HAP-1 (cell line): ENCODE data around the gene IFNL1.
A peak's percentile ranks its signal among the peaks of the same experiment; 100 is the strongest.

Experiments used
- DNase-seq, 2 experiments: peaks; one replicate each; pipeline ENCODE4 v3.0.0-alpha.2; 2016 to 2020; ENCODE audit warnings: low spot score in 2 of 2
- H3K27me3 ChIP-seq: fragments of 250-450 bp; sonication (Bioruptor Pico); 2 replicates; pipeline ENCODE4 v1.5.1; 2020; ENCODE audit warnings: low read depth, mild to moderate bottlenecking, moderate library complexity
- H3K36me3 ChIP-seq: fragments of 250-450 bp; sonication (Bioruptor Pico); replicated peaks from 2 replicates; pipeline ENCODE4 v1.5.1; 2020; ENCODE audit warnings: mild to moderate bottlenecking
- H3K4me1 ChIP-seq: fragments of 250-450 bp; sonication (Bioruptor Pico); 2 replicates; pipeline ENCODE4 v1.5.1; 2020; ENCODE audit warnings: mild to moderate bottlenecking
- H3K4me3 ChIP-seq: fragments of 250-450 bp; sonication (Bioruptor Pico); 2 replicates; pipeline ENCODE4 v1.5.1; 2020; ENCODE audit warnings: mild to moderate bottlenecking, moderate library complexity
- H3K9me3 ChIP-seq: fragments of 250-450 bp; sonication (Bioruptor Pico); 2 replicates; pipeline ENCODE4 v1.5.1; 2020; ENCODE audit warnings: mild to moderate bottlenecking, moderate library complexity
- in situ Hi-C: fragments of 300-500 bp; cut with MboI; formaldehyde crosslinking; loops from 3 replicates; pipeline ENCODE4 v1.14.3; 2020; ENCODE audit warnings: low sequenced_read_pairs, inconsistent platforms, mixed read lengths

The IFNL1 gene

DNA sequence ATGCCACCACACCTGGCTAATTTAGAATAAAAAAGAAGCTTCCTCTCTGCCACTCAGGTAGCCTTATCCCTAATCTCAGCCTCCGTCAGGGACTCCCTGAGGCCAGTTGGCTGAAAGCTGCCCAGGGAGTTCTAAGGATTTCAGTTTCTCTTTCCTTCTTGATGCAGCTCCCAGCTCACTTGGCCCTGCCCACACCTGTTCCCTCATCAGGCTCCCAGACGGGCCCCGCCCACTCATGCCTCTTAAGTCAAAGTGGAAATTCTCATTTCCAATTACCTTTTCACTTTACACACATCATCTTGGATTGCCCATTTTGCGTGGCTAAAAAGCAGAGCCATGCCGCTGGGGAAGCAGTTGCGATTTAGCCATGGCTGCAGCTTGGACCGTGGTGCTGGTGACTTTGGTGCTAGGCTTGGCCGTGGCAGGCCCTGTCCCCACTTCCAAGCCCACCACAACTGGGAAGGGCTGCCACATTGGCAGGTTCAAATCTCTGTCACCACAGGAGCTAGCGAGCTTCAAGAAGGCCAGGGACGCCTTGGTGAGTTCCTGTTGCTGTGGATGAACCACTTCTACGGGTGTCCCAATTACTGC is at the start of gene IFNL1:
IFNL1 (plus strand) TSS at position 353 of the 591 bp plus-strand sequence; CDS start at position 368, 15 bp downstream.
- no peaks in the 10 kb centered on the region for H3K9me3 ChIP-seq
- no peak within 1 kb of the TSS for H3K4me3 ChIP-seq
- in situ Hi-C loops, result no loop called here
- DNase-seq, result no peak
- no peaks in the 10 kb centered on the region for H3K4me1 ChIP-seq
- no peaks in the 10 kb centered on the region for H3K36me3 ChIP-seq
- peaks cover 3% of the 10 kb centered on the region; the same call in 1 of the 2 replicates for H3K27me3 ChIP-seq

DNA sequence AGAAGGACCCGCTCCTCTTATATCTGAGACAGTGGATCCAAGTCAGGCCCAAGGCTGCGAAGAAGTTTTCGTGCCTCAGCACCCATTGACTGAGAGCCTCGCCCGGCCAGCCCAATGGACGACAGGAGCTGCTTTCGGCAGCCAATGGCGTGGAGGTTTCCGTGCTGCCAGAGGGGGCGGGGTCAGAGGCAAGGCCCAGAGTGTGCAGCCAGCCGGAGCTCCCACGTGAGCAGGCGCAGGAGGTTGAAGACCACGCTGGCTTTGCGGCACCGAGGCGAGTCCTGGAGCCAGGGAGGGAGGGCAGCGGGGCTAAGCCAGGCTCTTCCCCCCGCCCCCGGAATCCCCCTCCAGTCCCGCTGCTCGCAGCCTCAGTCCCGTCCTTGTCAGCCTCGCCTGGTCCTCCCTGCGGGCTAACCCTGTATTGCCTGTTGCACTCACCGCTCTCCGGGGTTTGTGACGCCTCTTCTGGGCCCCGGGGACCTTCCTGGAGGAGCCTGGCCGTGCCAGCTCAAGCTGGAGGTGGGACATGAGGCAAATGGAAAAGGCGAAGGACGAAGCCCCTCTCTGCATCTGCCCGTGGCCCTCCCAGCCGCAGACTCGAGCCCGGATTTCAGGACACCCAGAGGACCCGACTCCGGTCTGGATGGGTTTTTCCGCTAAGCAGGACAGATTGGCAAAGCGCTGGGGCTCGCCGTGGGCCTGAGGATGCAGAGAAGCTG is 49.1 kb upstream of the IFNL1 start:
- Histone ChIP-seq H3K9me3 (no peaks in the 10 kb centered on the region), H3K4me3 (no peak overlapping the region), H3K36me3 (no peaks in the 10 kb centered on the region), H3K27me3 (no peaks in the 10 kb centered on the region), H3K4me1 (no peaks in the 10 kb centered on the region)
- in situ Hi-C loops, result no loop called here
- DNase-seq, result peak in 1 of 2 experiments; percentile 42

DNA sequence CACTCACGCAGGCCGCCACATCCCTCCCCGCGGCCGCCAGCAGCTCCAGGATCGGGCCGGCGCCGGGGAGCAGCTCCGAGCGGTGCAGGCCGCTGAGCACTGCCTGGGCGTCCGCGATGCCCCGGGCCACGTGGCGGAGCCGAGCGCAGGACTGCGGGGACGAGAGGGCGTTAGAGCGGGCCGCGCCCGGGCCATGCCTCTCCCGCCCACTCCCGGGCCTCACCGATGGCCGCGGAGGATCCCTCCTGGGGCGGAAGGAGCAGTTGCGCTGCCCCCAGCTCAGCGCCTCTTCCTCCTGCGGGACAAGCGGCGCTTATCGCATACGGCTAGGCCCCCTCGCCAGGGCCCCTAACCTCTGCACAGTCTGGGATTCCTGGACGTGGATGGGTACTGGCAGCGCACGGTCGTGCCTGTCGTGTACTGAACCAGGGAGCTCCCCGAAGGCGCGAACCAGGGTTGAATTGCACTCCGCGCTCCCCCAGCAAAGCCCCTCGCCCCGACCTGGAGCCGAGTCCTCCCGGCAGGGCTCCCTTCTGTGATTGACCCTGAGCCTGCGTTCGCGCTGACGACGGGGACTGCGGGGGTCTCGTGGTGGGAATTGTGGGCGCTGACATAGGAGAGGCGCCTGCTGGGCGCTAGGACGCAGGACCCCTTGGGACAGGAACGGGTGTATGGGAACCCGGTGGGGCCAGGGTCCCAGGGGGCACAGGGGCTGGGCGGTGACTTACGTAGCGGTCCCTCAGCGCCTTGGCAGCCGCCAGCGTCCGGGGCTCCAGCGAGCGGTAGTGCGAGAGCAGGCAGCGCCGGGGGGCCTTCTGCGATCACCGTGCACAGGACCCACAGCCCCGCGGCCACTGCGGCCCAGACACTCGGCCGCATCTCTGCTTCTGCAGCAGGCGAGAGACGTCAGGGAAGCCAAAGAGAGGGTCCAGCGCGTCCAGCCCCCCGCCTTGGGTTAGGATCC is 48.2 kb upstream of the IFNL1 start:
- DNase-seq, result no peak
- H3K9me3 ChIP-seq, result no peaks in the 10 kb centered on the region
- no peak overlapping the region for H3K4me3 ChIP-seq
- no peaks in the 10 kb centered on the region for H3K36me3 ChIP-seq
- no peaks in the 10 kb centered on the region for H3K4me1 ChIP-seq
- in situ Hi-C loops, result no loop called here
- no peaks in the 10 kb centered on the region for H3K27me3 ChIP-seq

DNA sequence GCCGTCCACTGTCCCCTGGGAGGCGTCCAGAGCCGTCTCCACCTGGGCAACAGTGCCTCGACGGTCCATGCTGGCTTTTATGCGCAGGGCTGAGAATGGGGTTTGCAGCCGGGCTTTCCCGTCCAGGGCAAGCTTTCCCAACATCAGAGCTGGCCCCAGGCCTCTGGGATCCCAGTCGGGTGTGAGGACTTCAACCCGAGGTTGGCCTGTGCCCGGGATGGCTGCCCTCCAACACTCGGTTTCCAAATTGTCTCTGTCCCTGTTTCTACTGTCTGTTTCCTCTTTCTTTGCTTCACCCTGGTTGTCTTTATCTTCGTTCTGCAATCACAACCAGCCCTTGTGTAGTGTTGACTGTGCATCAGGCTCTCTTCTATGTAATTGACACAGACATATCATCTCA is 47.4 kb upstream of the IFNL1 start, which contains the start of gene IFNL4:
IFNL4 (minus strand) TSS at position 51 of the 400 bp plus-strand sequence.
- no peaks in the 10 kb centered on the region for H3K36me3 ChIP-seq
- no peaks in the 10 kb centered on the region for H3K4me1 ChIP-seq
- H3K9me3 ChIP-seq, result no peaks in the 10 kb centered on the region
- no peak for DNase-seq
- in situ Hi-C loops, result no loop called here
- H3K27me3 ChIP-seq, result no peaks in the 10 kb centered on the region
- no peak within 1 kb of the TSS for H3K4me3 ChIP-seq

DNA sequence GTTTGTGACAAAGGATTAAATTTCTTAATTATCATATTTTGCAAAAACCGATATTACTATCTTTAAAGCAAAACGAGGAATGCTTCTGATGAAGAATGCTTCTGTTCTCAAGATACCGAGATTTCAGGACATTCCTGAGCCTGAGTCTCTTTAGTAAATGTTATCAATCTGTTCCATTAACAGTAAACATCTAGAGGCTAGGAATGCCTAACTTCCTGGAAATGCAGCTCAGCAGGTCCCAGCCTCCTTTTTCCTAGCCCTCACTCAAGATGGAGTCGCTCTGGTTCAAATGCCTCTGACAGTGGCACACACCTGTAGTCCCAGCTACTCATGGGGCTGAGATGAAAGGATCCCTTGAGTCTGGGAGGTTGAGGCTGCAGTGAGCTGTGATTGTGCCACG is 45.1 kb upstream of the IFNL1 start:
- in situ Hi-C loops, result no loop called here
- no peaks in the 10 kb centered on the region for H3K9me3 ChIP-seq
- no peaks in the 10 kb centered on the region for H3K27me3 ChIP-seq
- H3K4me3 ChIP-seq, result no peak overlapping the region
- H3K4me1 ChIP-seq, result no peaks in the 10 kb centered on the region
- DNase-seq, result no peak
- no peaks in the 10 kb centered on the region for H3K36me3 ChIP-seq

DNA sequence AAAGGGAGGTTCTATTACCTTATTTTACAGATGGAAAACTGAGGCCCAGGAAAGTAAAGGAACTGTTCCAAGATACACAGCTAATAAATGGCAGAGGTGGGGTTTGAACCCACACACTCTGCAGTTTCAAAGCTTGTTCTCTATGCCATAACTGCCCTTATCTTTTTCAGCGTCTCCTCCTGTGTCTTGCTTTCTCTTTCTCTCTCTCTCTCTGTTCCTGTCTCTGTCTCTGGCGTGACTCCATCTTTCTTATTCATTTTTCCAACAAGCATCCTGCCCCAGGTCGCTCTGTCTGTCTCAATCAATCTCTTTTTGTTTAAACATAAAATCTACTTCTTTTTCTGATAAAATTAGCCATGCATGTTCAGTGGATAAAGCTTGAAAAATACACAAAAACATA is 44.4 kb upstream of the IFNL1 start:
- no peaks in the 10 kb centered on the region for H3K9me3 ChIP-seq
- DNase-seq, result no peak
- in situ Hi-C loops, result no loop called here
- no peaks in the 10 kb centered on the region for H3K27me3 ChIP-seq
- H3K4me1 ChIP-seq, result no peaks in the 10 kb centered on the region
- H3K4me3 ChIP-seq, result no peak overlapping the region
- H3K36me3 ChIP-seq, result no peaks in the 10 kb centered on the region

DNA sequence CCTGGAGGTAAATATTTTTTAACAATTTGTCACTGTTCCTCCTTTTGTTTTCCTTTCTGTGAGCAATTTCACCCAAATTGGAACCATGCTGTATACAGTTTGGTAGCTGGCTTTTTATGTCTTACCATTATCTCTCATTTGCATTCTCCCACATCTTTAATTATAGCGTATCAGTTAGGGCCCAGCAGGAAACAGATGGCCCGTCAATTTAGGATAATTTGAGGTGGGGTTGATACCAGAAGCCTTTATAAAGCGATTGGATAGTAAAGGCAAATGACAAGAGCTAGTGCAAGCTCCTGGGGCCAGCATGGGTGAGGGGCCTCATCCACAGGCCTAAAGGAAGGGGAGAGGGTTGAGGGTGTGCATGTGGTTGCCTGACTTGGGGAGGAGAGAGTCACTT is 43.7 kb upstream of the IFNL1 start:
- no peaks in the 10 kb centered on the region for H3K36me3 ChIP-seq
- no peaks in the 10 kb centered on the region for H3K9me3 ChIP-seq
- no peak overlapping the region for H3K4me3 ChIP-seq
- in situ Hi-C loops, result no loop called here
- H3K4me1 ChIP-seq, result no peaks in the 10 kb centered on the region
- no peak for DNase-seq
- H3K27me3 ChIP-seq, result no peaks in the 10 kb centered on the region

DNA sequence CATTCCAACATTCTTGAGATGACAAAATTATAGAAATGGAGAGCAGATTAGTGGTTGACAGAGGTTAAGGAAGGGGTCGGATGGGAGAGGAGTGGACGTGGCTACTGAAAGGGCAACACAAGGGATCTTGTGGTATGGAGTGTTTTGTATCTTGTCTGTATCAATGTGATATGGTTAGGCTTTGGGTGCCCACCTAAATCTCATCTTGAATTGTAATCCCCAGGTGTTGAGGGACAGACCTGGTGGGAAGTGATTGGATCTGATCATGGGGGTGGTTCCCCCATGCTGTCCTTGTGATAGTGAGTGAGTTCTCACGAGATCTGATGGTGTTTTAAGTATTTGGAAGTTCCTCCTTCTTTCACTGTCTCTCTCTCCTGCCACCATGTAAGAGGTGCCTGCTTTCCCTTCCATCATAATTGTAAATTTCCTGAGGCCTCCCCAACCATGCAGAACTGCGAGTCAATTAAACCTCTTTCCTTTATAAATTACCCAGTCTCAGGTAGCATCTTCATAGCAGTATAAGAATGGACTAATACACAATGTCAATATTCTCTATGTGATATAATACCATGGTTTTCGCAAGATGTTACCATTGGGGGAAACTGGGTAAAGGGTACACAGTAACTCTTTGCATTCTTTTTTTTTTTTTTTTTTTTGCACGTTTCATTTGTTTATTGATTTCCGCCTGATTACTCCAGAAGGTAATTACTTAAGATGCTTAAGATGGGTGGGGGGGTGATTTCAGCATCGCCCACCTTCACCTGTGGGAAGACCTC is 42.6 kb upstream of the IFNL1 start:
- no peak for DNase-seq
- H3K4me3 ChIP-seq, result no peak overlapping the region
- in situ Hi-C loops, result no loop called here
- H3K27me3 ChIP-seq, result no peaks in the 10 kb centered on the region
- no peaks in the 10 kb centered on the region for H3K4me1 ChIP-seq
- no peaks in the 10 kb centered on the region for H3K36me3 ChIP-seq
- H3K9me3 ChIP-seq, result no peaks in the 10 kb centered on the region

DNA sequence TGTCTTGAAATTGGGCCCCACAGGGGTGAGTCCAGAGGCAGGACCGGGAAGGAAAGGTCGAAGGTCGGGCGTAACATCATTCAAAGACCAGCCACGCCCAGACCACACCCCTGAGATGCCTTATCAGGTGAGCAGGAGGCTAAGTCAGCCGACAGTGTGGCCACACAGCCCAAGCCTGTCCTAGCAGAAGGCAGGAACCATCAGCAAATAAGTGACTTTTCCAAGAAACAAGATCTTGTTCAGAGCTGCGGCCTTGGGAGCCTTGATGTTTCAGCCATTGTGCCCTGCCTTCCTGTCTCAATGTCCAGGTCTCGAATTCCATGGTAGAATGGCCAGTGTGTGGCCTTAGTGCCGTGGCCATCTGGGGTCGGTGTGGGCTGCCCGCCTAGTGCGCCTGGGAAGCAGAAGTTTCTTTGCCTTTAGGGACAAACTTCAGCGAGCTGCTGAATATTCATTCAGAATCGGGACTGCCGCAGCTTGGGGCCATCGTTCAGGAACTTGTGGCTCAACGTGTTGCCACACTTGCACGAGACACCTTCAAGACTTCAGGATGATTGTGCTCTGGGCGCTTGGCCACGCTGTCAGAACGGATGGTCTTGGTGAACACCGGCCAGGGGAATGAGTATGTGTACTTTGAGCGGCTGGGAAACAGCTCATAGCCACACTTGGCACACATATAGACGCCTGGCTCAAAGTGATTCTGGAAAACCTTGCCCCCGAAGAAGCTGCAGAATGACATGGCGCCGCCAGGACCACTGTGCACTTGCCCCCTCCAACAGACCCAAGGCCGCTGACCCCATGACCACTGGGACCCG is 41.5 kb upstream of the IFNL1 start:
- in situ Hi-C loops, result no loop called here
- no peaks in the 10 kb centered on the region for H3K27me3 ChIP-seq
- no peak for DNase-seq
- no peaks in the 10 kb centered on the region for H3K9me3 ChIP-seq
- H3K4me3 ChIP-seq, result no peak overlapping the region
- H3K4me1 ChIP-seq, result no peaks in the 10 kb centered on the region
- no peaks in the 10 kb centered on the region for H3K36me3 ChIP-seq

DNA sequence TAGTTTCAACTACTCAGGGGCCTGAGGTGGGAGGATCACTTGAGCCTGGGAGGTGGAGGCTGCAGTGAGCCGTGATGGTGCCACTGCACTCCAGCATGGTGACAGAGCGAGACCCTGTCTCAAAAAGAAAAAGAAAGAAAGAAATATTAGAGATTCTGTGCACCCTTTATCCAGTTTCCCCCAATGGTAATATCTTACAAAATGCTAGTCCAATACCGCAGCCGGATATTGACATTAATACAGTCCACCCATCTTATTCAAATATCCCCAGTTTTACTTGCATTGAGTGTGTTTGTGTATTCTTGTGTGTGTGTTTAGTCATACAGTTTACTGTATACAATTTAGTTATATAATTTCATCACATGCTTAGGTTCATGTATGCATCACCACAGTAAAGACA is 39.0 kb upstream of the IFNL1 start:
- Histone ChIP-seq H3K4me3 (no peak overlapping the region), H3K36me3 (no peaks in the 10 kb centered on the region), H3K27me3 (no peaks in the 10 kb centered on the region), H3K9me3 (no peaks in the 10 kb centered on the region), H3K4me1 (no peaks in the 10 kb centered on the region)
- no peak for DNase-seq
- in situ Hi-C loops, result no loop called here

DNA sequence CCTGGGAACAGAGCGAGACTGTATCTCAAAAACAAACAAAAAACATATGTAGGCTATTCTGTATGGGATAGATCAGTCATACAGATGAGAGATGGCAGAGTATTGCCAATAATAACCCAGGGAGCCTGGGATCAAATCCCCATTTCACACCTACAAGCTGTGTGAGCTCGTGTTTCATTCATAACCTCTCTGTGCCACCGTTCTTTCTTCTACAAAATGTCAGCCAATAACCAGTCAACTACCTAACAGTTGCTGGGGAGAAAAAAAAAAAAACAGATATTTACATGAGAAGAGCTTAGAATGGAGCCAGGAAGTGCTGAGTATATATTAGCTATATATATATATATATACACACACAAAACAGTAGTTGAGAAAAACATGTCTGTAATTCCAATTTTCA is 34.5 kb upstream of the IFNL1 start:
- H3K27me3 ChIP-seq, result no peaks in the 10 kb centered on the region
- no peak overlapping the region for H3K4me3 ChIP-seq
- no peaks in the 10 kb centered on the region for H3K36me3 ChIP-seq
- in situ Hi-C loops, result no loop called here
- DNase-seq, result no peak
- no peaks in the 10 kb centered on the region for H3K9me3 ChIP-seq
- no peaks in the 10 kb centered on the region for H3K4me1 ChIP-seq

DNA sequence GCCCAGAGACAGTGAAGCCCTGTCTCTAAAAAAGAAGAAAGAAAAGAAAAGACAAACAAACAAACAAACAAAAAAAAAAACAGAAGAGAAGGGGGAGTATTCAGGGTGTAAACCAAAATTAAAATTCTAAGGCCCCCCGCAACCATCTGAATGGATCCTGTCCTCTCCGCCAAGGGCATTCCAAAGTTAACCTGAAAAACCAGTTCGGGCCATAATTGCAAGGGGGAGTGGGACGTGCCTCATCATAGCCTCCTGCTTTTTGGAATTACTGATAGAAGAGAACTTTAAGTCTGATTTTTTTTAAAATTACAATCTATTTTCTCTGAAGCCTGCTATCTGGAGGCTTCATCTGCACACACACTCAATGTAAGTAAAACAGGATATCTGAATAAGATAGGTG is 33.7 kb upstream of the IFNL1 start:
- Histone ChIP-seq H3K9me3 (no peaks in the 10 kb centered on the region), H3K4me3 (no peak overlapping the region), H3K4me1 (no peaks in the 10 kb centered on the region), H3K36me3 (no peaks in the 10 kb centered on the region), H3K27me3 (no peaks in the 10 kb centered on the region)
- no peak for DNase-seq
- in situ Hi-C loops, result no loop called here

DNA sequence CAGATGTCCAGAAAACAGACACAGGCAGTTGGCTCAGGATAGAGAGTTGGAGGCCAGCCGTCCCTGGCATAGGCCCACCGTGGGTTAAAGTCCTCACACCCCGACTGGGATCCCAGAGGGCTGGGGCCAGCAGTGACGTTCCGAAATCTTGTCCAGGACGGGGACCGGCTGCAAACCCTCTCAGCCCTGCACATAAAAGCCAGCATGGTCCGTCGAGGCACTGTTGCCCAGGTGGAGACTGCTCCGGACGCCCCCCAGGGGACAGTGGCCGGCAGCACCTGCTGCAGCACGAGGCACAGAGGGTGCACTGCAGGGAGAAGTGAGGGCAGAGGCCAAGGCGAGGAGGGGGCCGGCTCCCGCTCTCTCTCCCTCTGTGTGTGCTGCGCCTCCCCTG is 32.3 kb upstream of the IFNL1 start:
- Histone ChIP-seq H3K4me1 (no peaks in the 10 kb centered on the region), H3K4me3 (no peak overlapping the region), H3K27me3 (no peaks in the 10 kb centered on the region), H3K9me3 (no peaks in the 10 kb centered on the region), H3K36me3 (no peaks in the 10 kb centered on the region)
- no peak for DNase-seq
- in situ Hi-C loops, result no loop called here
